HepG2 (cell line): Measurements from ENCODE around the gene PGA5.

Source experiments
- BCL6 ChIP-seq: IDR thresholded peaks from 2 replicates; pipeline ENCODE4 v1.6.1; 2016; ENCODE audit warnings: missing genetic modification reagents, missing compliant biosample characterization
- EZH2 ChIP-seq: conservative IDR thresholded peaks from 2 replicates; pipeline ENCODE4 v1.6.1; 2012; ENCODE audit warnings: mild to moderate bottlenecking, low read depth, low read length, moderate library complexity
- FOXM1 ChIP-seq: sonication (generic); formaldehyde crosslinking; IDR thresholded peaks from 2 replicates; pipeline ENCODE4 v1.5.0; 2020; ENCODE audit warnings: missing genetic modification reagents
- NR2F6 ChIP-seq, 2 experiments: IDR thresholded peaks; 2 replicates each; pipeline ENCODE4 v1.6.1; 2016; ENCODE audit warnings: antibody characterized with exemption in 1 of 2, mild to moderate bottlenecking in 1 of 2
- NR3C1 ChIP-seq: sonication (generic); formaldehyde crosslinking; IDR thresholded peaks from 2 replicates; pipeline ENCODE4 v1.4.0; 2020; ENCODE audit warnings: missing genetic modification reagents
- RBFOX2 ChIP-seq: fragments of 200-400 bp; formaldehyde crosslinking; IDR thresholded peaks from 2 replicates; pipeline ENCODE4 v1.6.1; 2017; ENCODE audit warnings: low read depth, mild to moderate bottlenecking, low read length
- RFX5 ChIP-seq: IDR thresholded peaks from 2 replicates; pipeline ENCODE4 v1.6.1; 2011; ENCODE audit warnings: low read depth, low read length, improper control_type of control experiment
- SIN3A ChIP-seq: IDR thresholded peaks from 2 replicates; pipeline ENCODE4 v1.6.1; 2011; ENCODE audit warnings: low read depth, mild to moderate bottlenecking, control low read depth, low read length, borderline replicate concordance
- TAF1 ChIP-seq: sonication (generic); formaldehyde crosslinking; IDR thresholded peaks from 2 replicates; pipeline ENCODE4 v1.4.0; 2020; ENCODE audit warnings: missing genetic modification reagents
- TGIF2 ChIP-seq: IDR thresholded peaks from 2 replicates; pipeline ENCODE4 v1.6.1; 2016; ENCODE audit warnings: control low read depth, missing compliant biosample characterization
- ZBTB40 ChIP-seq, 2 experiments: fragments of 450-650 bp in 1 of 2; sonication (generic) in 1 of 2; formaldehyde crosslinking in 1 of 2; IDR thresholded peaks; 2 replicates each; pipeline versions ENCODE4 v1.6.1 to v1.8.0; 2016 to 2022; ENCODE audit warnings: antibody characterized with exemption in 1 of 2, mild to moderate bottlenecking in 1 of 2, missing genetic modification reagents in 1 of 2
- ZNF577 ChIP-seq: sonication (generic); formaldehyde crosslinking; IDR thresholded peaks from 2 replicates; pipeline ENCODE4 v1.4.0; 2020; ENCODE audit warnings: mild to moderate bottlenecking, low read depth, missing genetic modification reagents, borderline replicate concordance
- ZNF747 ChIP-seq: sonication (generic); formaldehyde crosslinking; IDR thresholded peaks from 2 replicates; pipeline ENCODE4 v1.8.1; 2023; ENCODE audit warnings: missing genetic modification reagents, mild to moderate bottlenecking, borderline replicate concordance
- TF ChIP-seq, protein P1 (sequence below): sonication (generic); formaldehyde crosslinking; IDR thresholded peaks from 2 replicates; pipeline ENCODE4 v1.5.0; 2020; ENCODE audit warnings: mild to moderate bottlenecking, missing genetic modification reagents, moderate library complexity

- TF ChIP-seq FOXM1 (CRISPR knock-in tag) (no peak), SIN3A (no peak), TAF1 (CRISPR knock-in tag) (no peak), ZBTB40 (IDR thresholded peaks at IDR 0.05) (no peak), ZBTB40 (CRISPR knock-in tag; IDR thresholded peaks at IDR 0.05) (no peak), RBFOX2 (no peak), ZNF747 (no peak), ZNF577 (CRISPR knock-in tag) (no peak), BCL6 (no peak), EZH2 (no peak), NR3C1 (no peak), RFX5 (no peak), TGIF2 (CRISPR knock-in tag) (no peak), NR2F6 (IDR thresholded peaks at IDR 0.05) (no peak), NR2F6 (CRISPR knock-in tag; IDR thresholded peaks at IDR 0.05) (no peak)
- TF ChIP-seq, protein P1, sequence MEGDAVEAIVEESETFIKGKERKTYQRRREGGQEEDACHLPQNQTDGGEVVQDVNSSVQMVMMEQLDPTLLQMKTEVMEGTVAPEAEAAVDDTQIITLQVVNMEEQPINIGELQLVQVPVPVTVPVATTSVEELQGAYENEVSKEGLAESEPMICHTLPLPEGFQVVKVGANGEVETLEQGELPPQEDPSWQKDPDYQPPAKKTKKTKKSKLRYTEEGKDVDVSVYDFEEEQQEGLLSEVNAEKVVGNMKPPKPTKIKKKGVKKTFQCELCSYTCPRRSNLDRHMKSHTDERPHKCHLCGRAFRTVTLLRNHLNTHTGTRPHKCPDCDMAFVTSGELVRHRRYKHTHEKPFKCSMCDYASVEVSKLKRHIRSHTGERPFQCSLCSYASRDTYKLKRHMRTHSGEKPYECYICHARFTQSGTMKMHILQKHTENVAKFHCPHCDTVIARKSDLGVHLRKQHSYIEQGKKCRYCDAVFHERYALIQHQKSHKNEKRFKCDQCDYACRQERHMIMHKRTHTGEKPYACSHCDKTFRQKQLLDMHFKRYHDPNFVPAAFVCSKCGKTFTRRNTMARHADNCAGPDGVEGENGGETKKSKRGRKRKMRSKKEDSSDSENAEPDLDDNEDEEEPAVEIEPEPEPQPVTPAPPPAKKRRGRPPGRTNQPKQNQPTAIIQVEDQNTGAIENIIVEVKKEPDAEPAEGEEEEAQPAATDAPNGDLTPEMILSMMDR (CRISPR knock-in tag), result no peak
These were observed 37.1 kb downstream of the PGA5 start for GRCh38 chr11:61278001-61278470.
